ENCODE data around the gene SCOC. TPM values are rescaled to one million over a fixed set of nuclear protein-coding genes. Genes with fewer than 3 reads are reported as not detected.

SCOC gene
- total RNA-seq, 4 donors from 2014 or later, result 43.7 to 93.0 (median 68.2) TPM

DNA sequence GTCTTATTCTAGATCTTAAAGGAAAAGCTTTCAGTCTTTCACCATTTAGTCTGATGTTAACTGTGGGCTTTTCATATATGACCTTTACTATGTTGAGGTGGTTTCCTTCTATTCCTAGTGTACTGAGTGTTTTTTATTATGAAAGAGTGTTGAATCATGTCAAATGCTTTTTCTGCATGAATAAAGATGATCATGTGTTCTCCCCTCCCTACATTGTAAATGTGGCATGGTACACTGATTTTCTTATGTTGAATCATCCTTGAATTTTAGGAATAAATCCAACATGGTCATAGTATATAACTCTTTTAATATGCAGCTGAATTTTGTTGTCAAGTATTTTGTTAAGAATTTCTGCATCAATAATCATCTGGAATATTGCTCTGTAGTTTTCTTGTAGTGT is 49.7 kb downstream of the SCOC start:
- no peak for TF ChIP-seq EP300 (IDR thresholded peaks at IDR 0.05)
- no peak for TF ChIP-seq POLR2AphosphoS5 (IDR thresholded peaks at IDR 0.05)
- TF ChIP-seq POLR2A (IDR thresholded peaks at IDR 0.05), result no peak
- TF ChIP-seq, protein P1, sequence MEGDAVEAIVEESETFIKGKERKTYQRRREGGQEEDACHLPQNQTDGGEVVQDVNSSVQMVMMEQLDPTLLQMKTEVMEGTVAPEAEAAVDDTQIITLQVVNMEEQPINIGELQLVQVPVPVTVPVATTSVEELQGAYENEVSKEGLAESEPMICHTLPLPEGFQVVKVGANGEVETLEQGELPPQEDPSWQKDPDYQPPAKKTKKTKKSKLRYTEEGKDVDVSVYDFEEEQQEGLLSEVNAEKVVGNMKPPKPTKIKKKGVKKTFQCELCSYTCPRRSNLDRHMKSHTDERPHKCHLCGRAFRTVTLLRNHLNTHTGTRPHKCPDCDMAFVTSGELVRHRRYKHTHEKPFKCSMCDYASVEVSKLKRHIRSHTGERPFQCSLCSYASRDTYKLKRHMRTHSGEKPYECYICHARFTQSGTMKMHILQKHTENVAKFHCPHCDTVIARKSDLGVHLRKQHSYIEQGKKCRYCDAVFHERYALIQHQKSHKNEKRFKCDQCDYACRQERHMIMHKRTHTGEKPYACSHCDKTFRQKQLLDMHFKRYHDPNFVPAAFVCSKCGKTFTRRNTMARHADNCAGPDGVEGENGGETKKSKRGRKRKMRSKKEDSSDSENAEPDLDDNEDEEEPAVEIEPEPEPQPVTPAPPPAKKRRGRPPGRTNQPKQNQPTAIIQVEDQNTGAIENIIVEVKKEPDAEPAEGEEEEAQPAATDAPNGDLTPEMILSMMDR (IDR thresholded peaks at IDR 0.05), result no peak
- ATAC-seq, result no peak

DNA sequence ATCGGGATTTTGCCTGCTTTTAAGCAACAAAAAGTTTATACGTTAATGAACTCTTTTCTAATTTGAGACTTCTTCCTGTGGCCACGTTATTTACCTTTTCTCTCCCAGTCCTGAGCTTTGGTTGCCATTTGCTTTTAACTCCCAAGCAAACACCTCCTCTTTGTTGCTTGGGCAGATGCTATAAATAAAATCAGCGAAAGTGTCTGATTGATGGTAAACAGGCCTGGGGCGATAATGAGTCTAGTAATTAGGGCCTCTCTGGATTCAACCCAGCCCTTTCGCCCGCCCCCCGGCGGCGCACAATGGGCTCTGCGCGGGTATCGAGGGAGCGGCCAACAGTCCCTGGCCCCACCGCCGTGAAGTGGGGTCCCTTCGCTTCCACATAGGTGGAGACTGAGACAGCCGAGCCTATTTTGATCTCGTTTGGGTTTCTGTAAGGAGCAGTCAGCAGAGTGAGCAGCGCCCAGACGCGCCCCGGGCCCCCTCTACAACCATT is 53.2 kb downstream of the SCOC start:
- no peak for ATAC-seq
- peaks cover 0 to 21% (median 3%) of the 10 kb centered on the region in 3 donors for H3K4me1 ChIP-seq
- WGBS, 2 donors (ENCODE audit: low coverage in 1 of 2), result 8 to 20% methylated on average over 5 to 16 of the region's 23 CpGs
- H3K36me3 ChIP-seq, result no peaks in the 10 kb centered on the region
- TF ChIP-seq POLR2AphosphoS5 (IDR thresholded peaks at IDR 0.05) (no peak), EP300 (IDR thresholded peaks at IDR 0.05) (no peak), POLR2A (IDR thresholded peaks at IDR 0.05) (no peak)
- TF ChIP-seq, protein P1 (IDR thresholded peaks at IDR 0.05), result no peak
- H3K9me3 ChIP-seq, result no peaks in the 10 kb centered on the region
- peak overlapping the region; percentile 48 to 68 for H3K4me3 ChIP-seq
- peaks cover 4% of the 10 kb centered on the region for H3K27me3 ChIP-seq
- H3K27ac ChIP-seq, result peak overlapping the region in 3 of 4 donors; percentile 55 to 79 (median 73)

More for the DNA sequence above, 49.7 kb downstream of the SCOC start:
- peaks cover 0 to 18% (median 3%) of the 10 kb centered on the region in 3 donors for H3K4me1 ChIP-seq
- peaks cover 4% of the 10 kb centered on the region for H3K27me3 ChIP-seq
- no peak overlapping the region for H3K4me3 ChIP-seq
- H3K9me3 ChIP-seq, result no peaks in the 10 kb centered on the region
- H3K36me3 ChIP-seq, result no peaks in the 10 kb centered on the region
- H3K27ac ChIP-seq, result no peak overlapping the region

DNA sequence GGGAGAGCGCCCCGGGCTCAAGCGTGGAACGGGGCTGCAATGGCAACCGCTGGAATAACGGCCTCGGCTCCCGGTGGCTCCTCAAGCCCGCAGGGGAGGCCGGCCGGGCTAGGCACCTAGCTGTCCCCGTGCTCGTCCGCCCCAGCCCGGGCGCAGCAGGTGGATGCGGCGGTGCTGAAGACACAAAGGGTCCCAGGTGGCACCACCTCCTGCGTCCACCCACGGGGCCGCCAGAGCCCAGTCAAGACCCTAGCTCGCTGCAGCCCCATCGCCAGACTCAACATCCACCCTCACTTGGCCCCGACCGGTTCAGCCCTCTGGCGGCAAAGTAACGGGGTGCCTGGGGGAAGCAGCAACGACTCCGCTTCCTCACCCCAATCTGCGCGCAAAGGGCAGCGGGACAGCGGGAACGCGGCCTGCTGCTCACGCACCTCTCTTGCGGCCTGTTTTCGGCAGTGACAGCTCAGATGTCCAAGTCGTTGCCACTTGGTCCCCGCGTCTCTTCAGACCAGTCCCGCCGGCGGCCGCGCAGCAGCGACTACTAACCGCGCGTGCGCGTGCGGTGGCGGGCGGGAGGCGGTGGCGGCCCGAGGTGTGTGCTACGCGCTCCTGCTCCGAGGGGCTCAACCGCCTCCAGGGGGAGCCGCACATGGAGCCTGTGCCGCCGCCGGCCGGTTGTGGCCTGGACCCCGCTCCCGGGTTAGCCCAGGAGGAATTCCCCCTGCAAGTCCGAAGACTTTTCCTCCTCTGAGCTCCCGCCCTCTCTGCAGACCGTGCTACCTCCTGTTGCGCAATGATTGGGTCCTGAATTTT is 53.9 kb downstream of the SCOC start, which contains the start of gene CLGN:
Gene CLGN (minus strand): TSS at position 543 of the 813 bp plus-strand sequence. CDS start 14,570 bp downstream, outside the sequence.
- Histone ChIP-seq H3K4me3 (peak within 1 kb of the TSS; percentile 48 to 68), H3K27me3 (peaks cover 4% of the 10 kb centered on the region), H3K4me1 (peaks cover 0 to 21% (median 3%) of the 10 kb centered on the region in 3 donors), H3K27ac (peak within 1 kb of the TSS in 3 of 4 donors; percentile 55 to 79 (median 73)), H3K9me3 (no peaks in the 10 kb centered on the region), H3K36me3 (no peaks in the 10 kb centered on the region)
- ATAC-seq, result peak; percentile 89
- TF ChIP-seq, protein P1 (IDR thresholded peaks at IDR 0.05), result peak in 3 of 4 experiments; percentile 27 to 71 (median 31)
- no peak for TF ChIP-seq POLR2AphosphoS5 (IDR thresholded peaks at IDR 0.05)
- no peak for TF ChIP-seq EP300 (IDR thresholded peaks at IDR 0.05)
- no peak for TF ChIP-seq POLR2A (IDR thresholded peaks at IDR 0.05)
- WGBS, 2 donors (ENCODE audit: low coverage in 1 of 2), result 7% methylated on average over 7 of the region's 73 CpGs; no CpG with 5 or more reads in 1 of the 2 donors

DNA sequence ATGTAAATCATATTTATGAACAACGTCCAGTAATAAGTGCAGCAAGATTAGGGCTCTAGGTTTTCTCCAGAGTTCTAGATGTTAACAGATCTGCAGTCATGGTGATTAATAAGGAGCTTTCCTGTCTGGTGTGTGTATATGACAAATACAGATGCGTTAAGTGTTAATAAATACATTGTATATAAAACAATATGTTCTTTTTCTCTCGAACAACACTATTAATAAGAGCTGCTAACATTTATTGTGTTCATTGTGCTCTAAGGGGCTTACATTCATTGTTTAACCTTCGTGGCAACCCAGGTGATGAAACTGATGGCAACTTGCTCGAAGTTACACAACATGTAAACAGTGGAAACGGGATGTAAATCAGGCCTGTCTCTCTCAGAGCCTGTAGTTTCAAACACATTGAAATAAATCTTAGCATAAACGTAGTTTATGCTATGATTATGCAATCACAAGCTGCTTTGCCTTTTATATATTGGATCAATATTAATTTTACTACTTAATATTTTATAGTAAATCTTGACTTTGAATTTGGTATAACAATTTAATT is 54.5 kb downstream of the SCOC start:
- no peaks in the 10 kb centered on the region for H3K9me3 ChIP-seq
- peak overlapping the region in 3 of 4 donors; percentile 55 to 79 (median 73) for H3K27ac ChIP-seq
- WGBS, 2 donors (ENCODE audit: low coverage in 1 of 2), result 29 to 48% methylated on average over 6 to 7 of the region's 7 CpGs
- H3K4me1 ChIP-seq, result peaks cover 0 to 21% (median 3%) of the 10 kb centered on the region in 3 donors
- no peaks in the 10 kb centered on the region for H3K36me3 ChIP-seq
- TF ChIP-seq EP300 (IDR thresholded peaks at IDR 0.05) (no peak), POLR2A (IDR thresholded peaks at IDR 0.05) (no peak), POLR2AphosphoS5 (IDR thresholded peaks at IDR 0.05) (no peak)
- TF ChIP-seq, protein P1 (IDR thresholded peaks at IDR 0.05), result no peak
- no peak for ATAC-seq
- H3K4me3 ChIP-seq, result peak overlapping the region; percentile 48 to 68
- peaks cover 4% of the 10 kb centered on the region for H3K27me3 ChIP-seq

Other genes starting within 250 kb of the SCOC start
- 10 to 100 TPM in 1 of 4 donors, 1 to 10 TPM in 3; 5.3 to 10.6 (median 9.3) TPM for gene MAML3, start 219.5 kb upstream of the SCOC start, total RNA-seq
- gene CLGN, start 54.0 kb downstream of the SCOC start, total RNA-seq, result 1 to 10 TPM; 2.9 to 4.4 (median 3.9) TPM
- not detected for gene MGAT4D, start 124.6 kb downstream of the SCOC start, total RNA-seq
- gene ELMOD2, start 150.5 kb downstream of the SCOC start, total RNA-seq, result 10 to 100 TPM; 14.1 to 25.2 (median 20.2) TPM
- not detected for gene UCP1, start 195.3 kb downstream of the SCOC start, total RNA-seq